HepG2 (cell line): ENCODE results near the gene SDF2.

Source experiments
- JARID2 ChIP-seq: sonication (generic); formaldehyde crosslinking; IDR thresholded peaks from 2 replicates; pipeline ENCODE4 v1.8.1; 2023; ENCODE audit warnings: missing genetic modification reagents, inconsistent platforms; ENCODE audit not compliant: insufficient replicate concordance
- U2AF1 ChIP-seq: fragments of 200-400 bp; formaldehyde crosslinking; optimal IDR thresholded peaks from 2 replicates; pipeline ENCODE3; 2017; ENCODE audit warnings: mild to moderate bottlenecking, low read depth, low read length
- USF2 ChIP-seq, 2 experiments: sonication (generic) in 1 of 2; formaldehyde crosslinking in 1 of 2; IDR thresholded peaks; 2 replicates each; pipeline versions ENCODE4 v1.5.1 to v1.6.1; 2011 to 2020; ENCODE audit warnings: borderline replicate concordance in 1 of 2, low read depth in 1 of 2, low read length in 1 of 2, mild to moderate bottlenecking in 1 of 2, missing genetic modification reagents in 1 of 2, moderate library complexity in 1 of 2
- TF ChIP-seq, protein P1 (sequence below): sonication (generic); formaldehyde crosslinking; IDR thresholded peaks from 2 replicates; pipeline ENCODE4 v1.4.0; 2020; ENCODE audit warnings: missing genetic modification reagents

DNA sequence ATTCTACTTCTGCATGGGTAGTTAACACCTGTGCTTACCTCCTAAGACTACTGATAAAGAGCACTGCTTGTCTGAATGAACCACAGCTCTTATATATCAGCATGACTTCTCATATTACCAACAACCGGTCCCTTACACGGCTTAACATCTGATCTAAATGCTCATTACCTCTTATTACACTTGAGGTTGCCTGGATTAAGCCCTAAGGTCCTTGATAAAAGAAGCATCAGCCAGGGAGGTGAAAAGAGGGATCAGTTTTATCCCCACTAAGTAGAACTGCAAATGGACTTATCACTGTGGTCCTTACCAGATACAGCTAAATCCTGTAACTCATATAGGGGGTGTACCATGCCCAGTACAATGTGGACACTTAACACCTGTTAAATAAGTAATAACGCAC lies 39.5 kb downstream of the SDF2 start:
- TF ChIP-seq U2AF1 (no peak), USF2 (IDR thresholded peaks at IDR 0.05; ENCODE audit: low read depth, low read length) (no peak), USF2 (CRISPR knock-in tag; IDR thresholded peaks at IDR 0.05; ENCODE audit: borderline replicate concordance) (no peak), JARID2 (no peak)
- TF ChIP-seq, protein P1, sequence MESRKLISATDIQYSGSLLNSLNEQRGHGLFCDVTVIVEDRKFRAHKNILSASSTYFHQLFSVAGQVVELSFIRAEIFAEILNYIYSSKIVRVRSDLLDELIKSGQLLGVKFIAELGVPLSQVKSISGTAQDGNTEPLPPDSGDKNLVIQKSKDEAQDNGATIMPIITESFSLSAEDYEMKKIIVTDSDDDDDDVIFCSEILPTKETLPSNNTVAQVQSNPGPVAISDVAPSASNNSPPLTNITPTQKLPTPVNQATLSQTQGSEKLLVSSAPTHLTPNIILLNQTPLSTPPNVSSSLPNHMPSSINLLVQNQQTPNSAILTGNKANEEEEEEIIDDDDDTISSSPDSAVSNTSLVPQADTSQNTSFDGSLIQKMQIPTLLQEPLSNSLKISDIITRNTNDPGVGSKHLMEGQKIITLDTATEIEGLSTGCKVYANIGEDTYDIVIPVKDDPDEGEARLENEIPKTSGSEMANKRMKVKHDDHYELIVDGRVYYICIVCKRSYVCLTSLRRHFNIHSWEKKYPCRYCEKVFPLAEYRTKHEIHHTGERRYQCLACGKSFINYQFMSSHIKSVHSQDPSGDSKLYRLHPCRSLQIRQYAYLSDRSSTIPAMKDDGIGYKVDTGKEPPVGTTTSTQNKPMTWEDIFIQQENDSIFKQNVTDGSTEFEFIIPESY = no peak
